NCI-H1105 (cell line): Measurements from ENCODE around the gene HDAC4.

ENCODE experiments used
- DNase-seq: peaks from one replicate; lab custom pipeline; 2025; lab: John Stamatoyannopoulos, UW

The HDAC4 gene

DNA sequence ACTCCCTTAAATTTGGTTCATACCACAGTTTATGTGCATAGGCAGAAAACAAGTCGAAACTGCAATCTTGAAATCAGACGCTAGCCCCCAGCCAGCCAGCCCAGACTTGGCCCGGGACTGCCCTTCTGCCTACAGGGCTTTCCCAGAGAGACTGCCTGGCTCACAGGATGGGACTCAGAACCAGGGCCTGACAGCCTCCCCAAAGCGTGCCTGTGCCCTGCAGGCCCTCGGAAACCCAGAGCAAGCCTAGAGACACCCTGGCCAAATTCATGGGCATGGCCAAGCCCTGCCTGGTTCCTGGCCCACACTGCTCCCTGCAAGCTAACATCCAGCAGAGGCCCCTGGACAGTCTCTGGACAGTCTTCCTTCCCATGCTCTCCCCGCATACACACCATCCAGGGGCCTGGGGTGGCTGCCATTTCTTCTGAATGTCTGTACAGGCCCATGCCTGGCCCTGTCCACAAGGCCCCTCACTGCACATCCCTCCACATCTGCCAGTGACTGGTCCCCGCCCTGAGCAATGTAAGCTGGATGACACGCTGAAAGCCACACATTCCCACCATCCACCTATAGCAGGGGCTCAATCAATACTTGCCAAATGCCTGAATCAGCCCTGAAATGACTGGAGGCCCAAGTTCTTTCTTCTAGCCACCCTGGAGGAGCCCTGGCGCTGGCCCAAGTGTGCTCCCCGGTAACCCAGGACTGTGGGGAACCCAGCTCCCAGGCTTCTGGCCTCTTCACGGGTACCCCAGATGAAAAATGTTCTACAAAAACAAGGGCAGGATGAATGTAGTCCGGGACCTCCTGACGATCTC, 73.1 kb downstream of the HDAC4 start:
- DNase-seq: no peak

DNA sequence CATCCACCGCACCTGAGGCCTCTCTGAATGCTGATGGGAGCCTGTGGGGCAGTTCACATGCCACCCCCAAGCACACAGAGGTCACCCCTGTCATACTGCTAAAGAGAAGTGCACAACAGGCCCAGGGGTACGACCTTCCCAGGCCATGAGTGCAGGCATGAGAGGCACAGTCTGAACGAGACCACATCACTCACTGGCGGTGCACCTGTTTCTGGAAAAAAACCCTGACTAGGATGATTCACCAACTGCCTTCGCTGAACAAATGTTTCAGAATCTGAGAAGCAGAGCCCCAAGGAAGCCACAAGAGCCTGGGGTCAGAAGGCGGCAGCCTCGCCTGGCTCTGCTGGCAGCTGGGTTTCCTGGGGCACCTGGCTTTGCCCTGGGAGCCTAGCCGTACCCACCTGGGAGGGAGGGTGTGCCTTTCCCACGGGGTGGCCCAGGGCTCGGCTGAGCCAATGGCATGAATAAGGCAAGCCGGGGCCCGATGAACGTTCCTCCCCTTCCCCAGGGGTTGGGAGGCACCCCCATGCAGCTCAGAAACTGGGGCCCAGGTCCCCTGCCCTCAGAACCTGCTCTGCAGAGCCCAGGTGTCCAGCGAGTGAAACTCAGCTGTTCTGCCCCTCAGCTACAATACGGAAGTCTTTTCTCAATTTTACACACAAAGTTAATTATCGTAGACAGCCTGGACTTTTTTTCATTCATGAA, 73.8 kb downstream of the HDAC4 start:
- no peak for DNase-seq

DNA sequence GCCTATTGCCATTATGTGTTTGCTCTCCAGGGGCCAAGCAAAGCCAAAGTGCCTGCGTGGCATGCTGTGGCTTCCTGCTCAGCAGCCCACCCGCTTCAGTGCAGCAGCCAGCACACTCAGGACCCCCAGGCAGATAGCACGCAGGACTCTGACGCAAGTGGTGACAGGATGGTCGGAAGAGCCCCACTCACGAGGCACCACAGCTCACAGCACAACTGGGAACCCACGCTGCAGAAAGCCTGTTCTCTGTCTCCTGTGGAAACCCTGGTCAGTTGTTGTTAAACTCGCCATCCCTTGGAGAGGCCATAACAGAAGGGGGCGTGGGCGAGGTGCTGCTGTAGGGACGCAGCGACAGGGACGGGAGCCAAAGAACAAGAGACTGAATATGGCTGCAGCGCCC, 76.4 kb downstream of the HDAC4 start:
- no peak for DNase-seq

DNA sequence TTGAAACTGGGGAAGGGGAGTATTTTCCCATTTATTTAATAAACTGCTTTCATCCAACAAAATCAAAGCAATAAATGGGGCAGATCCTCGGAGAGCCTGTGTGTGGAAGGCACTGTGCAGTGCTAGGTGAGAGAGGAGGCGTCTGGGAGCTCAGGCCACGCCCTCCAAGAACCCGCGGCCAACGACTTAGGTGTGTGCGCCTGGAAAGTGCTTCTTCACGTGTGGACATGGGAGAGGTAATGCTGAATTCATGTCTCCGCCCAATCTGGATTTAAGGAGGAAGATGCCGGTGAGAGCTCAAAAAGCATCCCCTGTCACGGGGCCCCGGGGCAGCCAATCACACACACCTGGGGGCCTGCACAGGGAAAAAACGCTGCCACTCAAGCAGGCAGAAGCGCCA, 77.4 kb downstream of the HDAC4 start:
- DNase-seq: no peak

DNA sequence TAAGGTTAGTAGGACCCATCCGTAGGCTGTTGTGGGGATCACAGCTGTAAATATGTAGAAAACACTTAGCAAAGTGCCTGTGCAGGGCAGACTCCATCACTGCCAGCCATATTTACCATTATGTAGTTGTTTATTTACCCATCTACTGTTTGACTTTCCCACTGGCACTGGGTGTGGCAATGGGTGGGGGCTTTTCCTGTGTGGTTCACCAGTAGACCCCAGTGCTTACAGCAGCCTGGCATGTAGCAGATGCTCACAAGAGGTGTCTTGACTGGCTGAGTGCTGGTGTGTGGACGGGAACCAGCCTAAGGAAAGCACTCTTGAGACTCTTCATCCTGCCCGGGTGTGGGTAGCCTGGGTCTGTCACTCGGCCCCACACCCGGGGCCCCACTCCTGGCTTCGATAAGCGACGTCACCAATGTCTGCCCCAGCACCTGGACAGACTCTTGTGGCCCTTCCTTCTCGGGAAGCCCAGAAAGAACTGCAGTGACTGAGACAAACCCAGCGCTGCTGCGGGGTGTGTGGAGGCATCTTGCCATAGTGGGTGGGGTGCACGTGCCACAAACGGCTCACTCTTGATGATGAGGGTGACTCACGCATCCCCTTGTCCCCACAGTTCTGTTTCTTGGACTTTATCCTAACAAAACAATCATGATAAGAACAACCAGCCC, 78.3 kb downstream of the HDAC4 start:
- DNase-seq: no peak

DNA sequence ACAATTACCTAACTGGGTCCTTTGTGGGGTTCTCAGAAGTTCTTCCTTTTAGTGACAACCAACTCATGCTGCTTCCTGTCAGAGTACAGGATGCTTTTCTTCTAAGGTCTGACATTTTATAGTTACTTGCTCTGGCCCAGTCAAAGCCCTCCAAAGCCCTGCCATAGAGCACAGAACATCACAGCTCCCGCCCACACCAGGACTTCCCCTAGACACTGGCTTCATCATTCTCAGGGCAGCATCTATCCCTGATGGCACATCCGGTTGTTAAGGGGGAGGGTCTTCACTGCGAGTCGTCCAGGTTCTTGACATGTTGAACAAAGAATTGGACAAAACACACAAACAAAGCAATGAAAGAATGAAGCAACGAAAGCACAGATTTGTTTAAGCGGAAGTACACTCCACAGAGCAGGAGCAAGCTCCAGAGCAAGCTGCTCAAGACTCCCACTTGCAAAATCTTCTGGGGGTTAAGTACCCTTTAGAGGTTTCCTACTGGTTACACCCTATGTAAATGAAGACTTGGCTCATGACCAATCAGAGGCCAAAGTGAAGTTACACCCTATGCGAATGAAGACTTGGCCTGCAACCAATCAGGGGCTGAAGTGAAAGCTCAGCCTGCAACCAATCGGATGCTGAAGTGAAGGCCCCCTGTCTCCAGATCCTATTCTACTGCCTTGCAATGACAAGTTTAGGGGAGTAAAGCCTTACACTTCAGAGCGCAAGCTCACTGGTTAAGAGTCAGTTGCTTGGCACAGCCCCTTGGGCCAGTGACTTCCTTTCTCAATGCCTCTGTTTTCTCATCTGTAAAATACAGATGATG, 79.0 kb downstream of the HDAC4 start:
- no peak for DNase-seq

DNA sequence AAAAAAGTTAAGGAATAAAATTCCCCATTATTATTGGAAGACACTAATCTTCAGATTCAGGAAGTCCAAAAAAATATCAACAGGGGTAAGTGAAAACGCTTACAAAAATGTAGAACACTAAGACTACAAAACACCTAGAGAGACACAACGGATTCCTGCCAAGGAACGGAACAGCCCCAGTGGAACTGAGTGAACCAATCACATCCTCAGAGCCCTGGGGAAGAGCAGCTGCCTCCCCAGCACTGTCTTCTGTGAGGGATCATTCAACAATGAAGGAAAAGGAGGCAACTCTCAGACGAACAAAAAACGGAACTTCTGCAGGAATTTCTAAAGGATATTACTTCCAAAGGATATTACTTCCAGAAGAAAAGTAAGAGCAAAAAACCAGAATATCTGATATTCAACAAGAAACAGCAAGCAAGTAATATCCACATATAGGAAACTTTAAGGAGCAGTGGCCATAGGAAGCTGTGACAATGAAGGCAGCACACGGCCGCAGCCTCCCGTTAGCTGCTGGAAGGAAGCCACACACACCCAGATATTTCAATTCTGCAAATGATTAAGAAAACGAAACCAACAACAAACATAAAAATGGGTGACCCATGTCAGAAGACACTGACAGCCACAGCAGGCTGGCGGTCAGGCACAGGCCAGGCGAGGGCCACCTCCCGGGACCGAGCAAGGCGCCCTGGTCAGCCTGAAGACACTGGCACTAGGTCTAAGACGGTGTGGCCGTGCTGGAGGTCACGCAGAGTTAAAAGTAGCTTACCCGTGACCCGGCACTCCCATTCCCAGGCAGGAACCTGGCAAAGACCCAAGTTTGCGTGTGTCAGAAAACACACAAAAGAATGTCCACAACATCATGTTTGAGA, 81.8 kb downstream of the HDAC4 start:
- DNase-seq: no peak

DNA sequence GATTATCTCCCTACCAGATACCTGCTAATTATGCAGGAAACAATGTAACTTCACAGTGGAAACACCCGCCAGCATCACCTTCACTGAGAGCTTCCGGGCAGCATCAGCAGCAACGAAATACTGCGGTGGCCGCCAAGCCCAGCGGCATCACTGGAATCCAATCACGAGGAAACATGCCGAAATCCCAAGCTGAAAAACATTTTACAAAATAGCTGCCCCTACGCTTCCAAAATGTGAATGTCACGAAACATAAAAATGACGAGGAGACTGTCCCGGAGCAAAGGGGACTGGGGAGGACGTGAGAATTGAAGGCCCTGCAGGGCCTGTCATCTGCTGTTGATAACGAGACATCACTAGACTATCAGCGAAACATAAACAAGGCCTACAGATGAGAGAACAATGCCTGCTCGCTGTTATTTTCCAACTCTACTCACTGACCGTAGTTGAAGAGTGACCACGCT, 82.6 kb downstream of the HDAC4 start:
- DNase-seq: no peak

DNA sequence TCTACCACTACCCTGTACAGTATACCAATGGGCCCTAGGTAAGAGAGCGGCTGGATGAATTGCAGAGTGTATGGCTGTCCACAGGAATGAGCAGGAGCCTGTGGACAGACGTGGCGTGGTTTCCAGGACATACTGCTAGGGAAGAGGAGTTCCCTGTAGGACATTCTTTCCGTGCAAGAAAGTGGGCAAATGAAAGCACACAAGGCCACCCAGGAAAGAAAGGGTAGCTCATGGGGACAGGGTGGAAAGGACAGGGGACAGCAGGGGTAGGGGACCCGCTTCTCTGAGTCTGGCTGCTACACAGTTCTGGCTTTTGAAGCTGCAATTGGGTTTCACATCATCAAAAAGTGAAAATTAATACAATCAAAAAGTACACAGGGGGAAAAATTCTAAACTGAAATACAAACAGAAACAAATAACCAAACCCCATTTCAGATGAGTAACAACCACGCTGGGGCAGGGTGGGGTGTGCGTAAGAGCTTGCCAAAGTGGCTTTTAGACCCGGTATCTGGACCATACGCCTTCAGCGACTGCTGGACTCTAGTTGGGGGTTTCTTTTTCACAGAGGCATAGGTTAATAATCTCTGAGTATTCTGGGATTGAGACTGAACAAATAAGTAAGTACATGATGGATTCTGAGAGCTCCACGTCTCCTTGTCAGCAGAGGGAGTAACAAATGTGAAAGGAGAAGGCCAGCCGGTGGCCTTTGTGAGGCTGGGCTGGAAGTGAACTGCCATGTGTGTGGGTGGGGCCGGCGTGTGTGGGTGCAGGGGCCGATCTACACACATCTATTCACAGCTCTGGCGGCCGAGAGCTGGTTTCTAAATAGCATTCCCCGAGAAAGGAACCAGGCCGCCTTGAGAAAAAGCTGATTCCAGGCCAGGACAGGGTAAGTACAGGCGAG, 84.0 kb downstream of the HDAC4 start:
- no peak for DNase-seq

DNA sequence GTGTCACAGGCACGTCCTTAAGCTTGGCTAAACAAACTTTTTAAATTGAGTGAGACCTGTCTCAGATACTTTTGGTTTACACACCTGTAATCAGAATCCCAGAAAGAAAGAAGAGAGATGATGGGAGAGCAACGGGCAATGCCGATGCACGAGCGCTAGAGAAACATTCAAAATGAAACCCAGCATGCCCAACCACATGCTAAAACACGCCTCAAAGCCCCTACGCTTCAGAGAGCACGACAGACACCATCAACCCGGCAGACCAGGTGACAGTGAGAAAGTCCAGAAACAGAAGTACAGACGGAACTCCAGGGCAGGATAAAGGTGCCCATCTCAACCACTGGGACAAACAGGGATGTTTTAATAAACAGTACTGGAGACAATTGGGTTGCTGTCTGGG, 85.5 kb downstream of the HDAC4 start:
- DNase-seq: no peak

DNA sequence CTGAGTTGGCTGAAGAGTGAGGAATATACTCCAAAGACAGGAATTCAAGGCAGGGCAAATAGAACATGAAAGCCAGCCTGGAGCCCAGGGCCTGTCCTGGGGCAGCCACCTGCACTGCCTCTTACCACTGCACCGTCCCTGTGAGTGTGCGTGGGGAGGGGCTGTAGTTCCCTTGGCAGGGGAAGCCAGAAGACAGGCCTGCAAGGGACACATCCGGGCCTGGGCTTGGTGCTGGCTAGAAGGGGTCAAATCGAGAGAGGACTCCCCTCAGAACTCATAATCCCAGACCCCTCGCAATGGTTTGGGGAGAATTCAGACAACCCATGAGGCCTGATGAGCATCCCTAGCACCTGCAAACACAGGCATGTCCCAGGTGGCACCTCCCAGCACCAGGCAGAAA, 87.0 kb downstream of the HDAC4 start:
- no peak for DNase-seq

DNA sequence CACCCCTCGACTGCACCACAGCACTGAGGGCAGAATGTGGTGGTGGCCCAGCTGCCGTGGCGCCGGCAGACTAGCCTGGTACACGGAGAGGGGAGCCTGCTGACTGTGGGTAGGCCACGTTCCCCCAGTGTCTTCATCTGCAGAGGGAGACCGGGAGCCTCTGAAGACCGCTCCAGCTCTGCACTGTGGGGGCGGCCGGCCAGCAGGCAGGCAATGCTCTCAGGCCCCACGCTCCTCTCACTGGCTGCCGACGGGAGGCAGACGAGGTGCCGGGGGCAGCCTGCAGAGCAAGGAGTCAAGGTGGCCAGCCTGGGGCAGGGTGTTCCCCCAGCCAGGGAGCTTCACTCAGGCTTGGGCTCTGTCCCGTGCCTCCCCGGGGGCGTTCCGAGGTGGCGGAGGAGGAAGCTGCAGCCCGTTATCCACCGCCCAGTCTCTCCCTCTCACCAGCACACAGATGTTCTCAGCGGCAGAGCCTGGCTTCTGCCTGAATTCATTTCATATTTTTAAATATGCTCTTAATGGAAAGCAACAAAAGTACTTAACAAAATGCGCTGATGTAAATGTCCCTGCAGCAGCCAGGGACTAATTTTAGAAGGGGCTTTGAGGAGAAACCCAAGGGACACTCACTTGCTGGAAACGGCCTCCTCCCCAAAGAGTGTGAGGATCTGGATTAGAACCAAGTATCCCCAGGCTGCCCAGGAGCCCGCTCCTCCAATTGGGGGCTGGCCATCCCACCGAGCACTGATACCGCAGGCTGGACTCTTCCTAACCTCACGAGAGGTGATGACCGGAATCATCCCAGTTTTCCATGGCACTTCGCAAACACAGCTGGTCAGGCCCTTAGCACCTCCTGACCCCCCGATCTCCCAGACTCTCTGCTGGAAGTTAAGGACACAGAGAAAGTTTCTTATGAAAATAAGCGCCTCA, 87.8 kb downstream of the HDAC4 start:
- DNase-seq: no peak

DNA sequence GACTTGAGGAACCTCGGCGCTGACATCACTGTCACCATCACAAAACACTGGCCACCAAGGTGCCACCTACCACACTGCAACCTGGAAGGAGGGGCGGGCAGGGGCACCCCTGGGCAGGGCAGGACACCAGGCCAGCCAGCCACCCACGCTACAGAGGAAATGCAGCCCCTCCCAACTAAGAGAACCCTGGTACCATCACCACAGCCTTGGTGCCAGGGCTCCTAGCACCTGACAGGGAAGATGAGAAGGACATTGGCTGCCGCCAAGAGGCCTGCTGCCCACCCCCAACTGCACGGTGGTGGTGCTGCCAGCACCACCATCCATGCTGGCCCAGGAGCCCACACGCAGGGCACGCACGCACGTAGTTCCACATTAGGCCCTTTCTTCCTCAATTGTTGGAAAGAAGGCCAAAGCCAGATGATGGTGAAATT, 88.7 kb downstream of the HDAC4 start:
- DNase-seq: no peak

DNA sequence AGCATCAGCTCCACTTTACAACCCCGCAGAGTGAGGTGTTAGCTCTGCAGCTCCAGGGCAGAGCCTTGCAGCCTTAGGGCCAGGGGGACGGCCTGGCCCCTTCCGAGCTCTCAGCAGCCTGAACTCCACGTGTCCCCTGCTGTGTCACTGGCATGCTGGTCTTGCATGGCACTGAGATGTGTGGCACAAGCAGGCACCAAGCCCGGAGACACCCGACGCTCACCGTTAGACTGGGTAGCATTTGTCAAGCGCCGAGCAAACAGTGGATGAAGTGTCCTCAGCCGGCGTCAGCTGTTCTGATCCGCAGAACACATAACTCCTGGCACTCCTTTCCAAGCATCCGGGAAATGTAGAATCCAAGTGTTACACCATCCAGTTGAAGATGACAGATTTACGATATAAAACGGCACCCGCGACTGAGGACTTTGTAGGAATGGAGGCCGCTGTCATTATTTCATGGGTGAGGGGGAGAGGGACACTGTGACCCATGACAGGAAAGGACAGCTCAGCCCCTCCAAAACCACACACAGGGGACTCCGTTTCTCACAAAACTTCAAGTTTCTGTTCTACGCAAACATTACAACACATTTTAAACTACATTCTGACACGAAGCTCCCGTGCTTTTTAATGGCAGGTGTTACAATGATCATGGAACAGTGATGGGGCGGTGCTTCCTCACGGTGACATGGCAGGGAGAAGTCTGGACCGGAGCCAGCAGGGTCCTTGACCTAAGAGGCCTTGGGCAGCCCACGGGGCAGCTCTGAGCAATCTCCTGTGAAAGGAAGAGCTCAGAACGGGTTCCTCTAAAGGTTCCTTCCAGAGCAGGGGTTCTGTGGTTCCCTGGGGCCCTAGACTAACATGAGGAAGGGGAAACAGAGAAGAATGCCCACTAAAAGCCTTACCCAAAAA, 89.4 kb downstream of the HDAC4 start:
- no peak for DNase-seq

DNA sequence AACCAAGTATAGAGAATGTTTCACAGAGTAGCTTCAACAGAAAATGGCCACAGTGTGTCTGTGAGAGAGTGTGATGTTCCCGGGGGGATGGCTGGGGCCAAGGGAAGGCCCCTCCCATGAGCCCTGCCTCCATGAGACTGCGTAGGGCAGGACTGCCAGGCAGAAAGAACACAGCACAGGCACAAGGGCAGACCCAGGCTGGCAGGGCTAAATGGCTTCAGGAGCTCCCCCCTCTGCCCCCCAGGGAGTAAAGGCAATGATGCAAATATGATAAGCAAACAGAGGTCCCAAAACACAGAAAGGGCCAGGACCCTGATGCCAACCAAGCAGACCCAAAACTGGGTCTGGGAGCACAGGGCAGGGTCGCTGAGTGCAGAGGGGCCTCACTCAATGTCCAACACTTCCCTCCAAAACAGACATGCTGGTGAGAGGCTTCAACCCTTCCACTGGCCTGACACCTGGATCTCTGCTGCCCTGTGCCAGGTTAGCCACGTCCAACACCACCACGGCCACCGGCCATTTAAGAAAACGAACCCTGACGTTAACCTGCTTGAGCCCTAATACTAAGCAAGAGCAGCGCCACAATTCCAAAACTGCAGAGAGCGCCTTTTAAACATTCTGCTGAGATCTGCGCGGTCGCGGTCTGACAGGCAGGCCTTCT, 90.3 kb downstream of the HDAC4 start:
- DNase-seq: no peak

DNA sequence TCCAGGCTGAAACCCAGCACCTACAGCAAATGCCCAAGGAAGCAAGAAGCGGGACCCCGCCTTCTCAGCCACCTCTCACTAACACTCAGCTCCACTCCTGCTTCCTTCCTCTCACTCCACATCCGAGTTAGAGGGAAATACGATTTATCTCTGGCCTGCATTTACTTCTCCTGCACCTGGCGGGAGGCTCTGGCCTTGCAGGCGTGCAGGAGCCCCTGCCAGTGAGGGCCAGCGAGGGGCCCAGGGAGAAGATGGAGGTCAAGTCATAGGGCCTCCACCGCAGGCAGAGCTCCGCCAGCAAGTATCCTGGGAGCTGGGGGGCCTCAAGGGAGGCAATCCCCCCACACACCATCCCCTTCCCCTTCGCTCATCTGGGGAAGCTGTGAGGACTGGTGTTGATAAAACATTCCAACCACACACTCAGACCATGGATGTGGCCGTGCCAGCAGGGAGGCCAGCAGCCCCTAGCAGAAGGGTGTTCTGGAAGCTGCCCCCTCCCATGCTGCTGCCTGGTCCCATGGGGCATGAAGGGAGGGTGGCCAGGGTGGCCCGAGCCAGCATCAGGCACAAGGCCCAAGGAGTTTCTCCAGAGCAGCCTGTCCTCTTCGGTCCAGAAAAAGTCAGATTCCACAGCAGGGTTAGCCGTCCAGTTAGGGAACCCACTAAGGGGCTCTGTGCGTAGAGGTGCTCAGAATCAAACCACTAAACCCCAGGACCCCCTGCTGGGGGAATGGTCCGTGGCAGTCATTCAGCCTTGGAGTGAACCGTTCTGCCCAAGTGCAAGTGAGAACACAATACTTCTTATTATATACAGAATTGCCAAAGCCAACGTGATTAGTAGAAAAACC, 91.2 kb downstream of the HDAC4 start:
- no peak for DNase-seq
